ENCODE data around the gene COX20. TPM values are rescaled to one million over a fixed set of nuclear protein-coding genes. Genes with fewer than 3 reads are reported as not detected.

COX20 gene
- total and polyA plus RNA-seq, 2 of the 13 experiments (the other 11 are each of a cell fraction or from before 2014, with no cell fraction given): 34.4 to 95.8 TPM

- no peaks in the 10 kb centered on the region for H4K20me1 ChIP-seq (ENCODE audit: insufficient read depth, low read length)
- no peaks in the 10 kb centered on the region for H3K27me3 ChIP-seq (ENCODE audit: control insufficient read depth in 1 of 2, insufficient read depth in 2 of 2, low read length in 2 of 2)
- H3K9ac ChIP-seq (ENCODE audit: insufficient read depth, low read depth, low read length): no peak overlapping the region
- no peaks in the 10 kb centered on the region for H3K9me3 ChIP-seq (ENCODE audit: low read length)
- H3K4me1 ChIP-seq (ENCODE audit: insufficient read depth, low read length): peaks cover 8% of the 10 kb centered on the region
- POLR2A ChIA-PET: no interaction called here
- FAIRE-seq (no peak), ATAC-seq (no peak), DNase-seq (ENCODE audit: low spot score) (no peak)
- no peak overlapping the region for H3K4me2 ChIP-seq (ENCODE audit: low read depth, low read length)
- CTCF ChIA-PET (ENCODE audit: low intra/inter-chr PET ratio, low total read pairs): no interaction called here
- no peak overlapping the region for H3K4me3 ChIP-seq (replicated peaks in 1 of 3; ENCODE audit: insufficient read depth in 1 of 3, low read depth in 2 of 3, low read length in 3 of 3)
- no TSS peak for BruUV-seq (replicated peaks)
- no peaks in the 10 kb centered on the region for H3K79me2 ChIP-seq (ENCODE audit: insufficient read depth, low read length)
- no peaks in the 10 kb centered on the region for H3K36me3 ChIP-seq (replicated peaks in 1 of 2; ENCODE audit: control insufficient read depth in 1 of 2, insufficient read depth in 2 of 2, low read length in 2 of 2)
- H3K27ac ChIP-seq (ENCODE audit: extremely low read length, insufficient read depth, low read length): no peak overlapping the region
- intact Hi-C loops (cut with micrococcal nuclease; ENCODE audit: unreplicated experiment): no loop called here
- in situ Hi-C loops (cut with HindIII; ENCODE audit: extremely low pct_ligation_motif_present, low pct_unique_long_range_greater_than_20kb): no loop called here
- no peak overlapping the region for H2AFZ ChIP-seq (ENCODE audit: low read length)
- TF ChIP-seq TRIM24 (CRISPR knock-in tag; IDR thresholded peaks at IDR 0.05) (no peak), ZNF180 (CRISPR knock-in tag; IDR thresholded peaks at IDR 0.05; ENCODE audit: borderline replicate concordance, low read depth) (no peak), CAMTA2 (CRISPR knock-in tag; IDR thresholded peaks at IDR 0.05; ENCODE audit: borderline replicate concordance) (no peak), ZNF12 (CRISPR knock-in tag; IDR thresholded peaks at IDR 0.05) (no peak), MAF1 (CRISPR knock-in tag; IDR thresholded peaks at IDR 0.05; ENCODE audit: borderline replicate concordance) (no peak), MLX (CRISPR knock-in tag; IDR thresholded peaks at IDR 0.05) (no peak), ZNF768 (CRISPR knock-in tag; IDR thresholded peaks at IDR 0.05) (no peak), ZXDC (CRISPR knock-in tag; IDR thresholded peaks at IDR 0.05) (no peak), ISL2 (CRISPR knock-in tag; IDR thresholded peaks at IDR 0.05) (no peak), ZC3H4 (CRISPR knock-in tag; IDR thresholded peaks at IDR 0.05; ENCODE audit: borderline replicate concordance) (no peak), ZNF138 (CRISPR knock-in tag; IDR thresholded peaks at IDR 0.05; ENCODE audit: low read depth) (no peak), KLF13 (CRISPR knock-in tag; IDR thresholded peaks at IDR 0.05) (no peak), ZNF569 (CRISPR knock-in tag; IDR thresholded peaks at IDR 0.05; ENCODE audit: borderline replicate concordance) (no peak), ZNF331 (CRISPR knock-in tag; IDR thresholded peaks at IDR 0.05) (no peak), ZBTB7A (CRISPR knock-in tag; IDR thresholded peaks at IDR 0.05) (no peak), MEIS2 (CRISPR knock-in tag; IDR thresholded peaks at IDR 0.05) (no peak), ZBTB44 (CRISPR knock-in tag; IDR thresholded peaks at IDR 0.05) (no peak)
Observed at GRCh38 chr1:244807138-244807537, 28.3 kb upstream of the COX20 start.

Measured in HepG2 (cell line).